D341Med (cell line): Measurements from ENCODE around the gene TMEM203.
"Not testable (repeated sequence)": the region's sequence is repeated elsewhere in the genome, so short reads cannot be mapped to it uniquely, and the experiment has no call there.

Experiments
- DNase-seq: peaks from one replicate; pipeline ENCODE4 v3.0.0; 2012; ENCODE audit warnings: low spot score

Gene TMEM203

DNA sequence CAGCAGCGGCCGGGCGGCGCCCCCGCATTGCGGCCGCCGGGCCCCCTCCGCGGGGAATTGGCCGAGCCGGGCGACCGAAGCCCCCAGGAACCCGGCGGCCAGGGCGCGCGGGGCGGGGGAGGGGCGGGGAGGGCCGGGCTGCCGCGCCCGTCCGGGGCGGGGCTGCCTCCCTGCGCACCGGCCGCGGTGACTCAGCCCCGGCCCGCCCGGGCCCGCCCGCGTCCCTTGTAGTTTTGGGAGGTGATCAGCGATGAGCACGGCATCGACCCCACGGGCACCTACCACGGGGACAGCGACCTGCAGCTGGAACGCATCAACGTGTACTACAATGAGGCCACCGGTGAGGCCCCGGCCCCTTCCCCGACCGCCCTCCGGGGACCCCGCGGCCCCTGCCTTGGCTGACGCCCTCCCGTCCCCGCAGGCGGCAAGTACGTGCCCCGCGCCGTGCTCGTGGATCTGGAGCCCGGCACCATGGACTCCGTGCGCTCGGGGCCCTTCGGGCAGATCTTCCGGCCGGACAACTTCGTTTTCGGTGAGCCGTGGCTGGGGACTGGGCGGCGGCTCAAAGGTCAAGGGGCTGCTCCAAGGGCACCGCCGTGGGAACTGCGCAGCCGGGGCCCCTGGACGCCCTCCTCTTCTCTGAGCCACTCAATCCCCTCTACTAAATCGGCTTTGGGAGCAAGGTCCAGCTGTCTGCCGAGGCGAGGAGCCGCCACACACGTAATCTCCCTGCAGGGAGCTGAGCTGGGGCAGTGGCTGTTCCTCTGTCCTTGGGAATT lies 36.2 kb upstream of the TMEM203 start:
- peak; percentile 72 for DNase-seq

DNA sequence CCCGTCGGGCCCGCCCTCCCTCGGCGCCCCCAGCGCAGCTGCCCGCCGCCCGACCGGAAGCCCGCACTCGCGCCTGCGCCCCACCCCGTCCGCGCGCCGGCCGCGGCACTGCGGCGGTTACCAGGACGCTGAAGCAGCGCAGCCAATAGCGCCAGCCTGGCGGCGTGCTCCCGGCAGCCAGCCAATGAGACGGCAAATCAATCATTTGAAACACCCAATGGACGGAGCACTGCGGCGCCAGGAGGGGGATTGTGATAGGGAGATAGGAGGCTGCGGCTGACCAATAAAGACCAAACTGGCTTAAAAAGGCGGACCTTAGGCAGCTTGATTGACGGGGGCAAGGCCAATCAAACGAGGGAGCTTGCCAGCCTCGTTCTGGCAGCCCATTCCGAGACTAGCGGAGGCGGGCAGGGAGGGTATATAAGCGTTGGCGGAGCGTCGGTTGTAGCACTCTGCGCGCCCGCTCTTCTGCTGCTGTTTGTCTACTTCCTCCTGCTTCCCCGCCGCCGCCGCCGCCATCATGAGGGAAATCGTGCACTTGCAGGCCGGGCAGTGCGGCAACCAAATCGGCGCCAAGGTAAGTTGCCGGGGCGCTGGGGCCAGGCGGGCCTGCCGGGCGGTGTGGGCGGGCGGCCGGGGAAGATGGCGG lies 35.5 kb upstream of the TMEM203 start, which contains the start of gene TUBB4B:
TSS of gene TUBB4B (plus strand) at position 447 of the 649 bp plus-strand sequence. CDS start at position 521, 74 bp downstream.
- peak; percentile 95 for DNase-seq

DNA sequence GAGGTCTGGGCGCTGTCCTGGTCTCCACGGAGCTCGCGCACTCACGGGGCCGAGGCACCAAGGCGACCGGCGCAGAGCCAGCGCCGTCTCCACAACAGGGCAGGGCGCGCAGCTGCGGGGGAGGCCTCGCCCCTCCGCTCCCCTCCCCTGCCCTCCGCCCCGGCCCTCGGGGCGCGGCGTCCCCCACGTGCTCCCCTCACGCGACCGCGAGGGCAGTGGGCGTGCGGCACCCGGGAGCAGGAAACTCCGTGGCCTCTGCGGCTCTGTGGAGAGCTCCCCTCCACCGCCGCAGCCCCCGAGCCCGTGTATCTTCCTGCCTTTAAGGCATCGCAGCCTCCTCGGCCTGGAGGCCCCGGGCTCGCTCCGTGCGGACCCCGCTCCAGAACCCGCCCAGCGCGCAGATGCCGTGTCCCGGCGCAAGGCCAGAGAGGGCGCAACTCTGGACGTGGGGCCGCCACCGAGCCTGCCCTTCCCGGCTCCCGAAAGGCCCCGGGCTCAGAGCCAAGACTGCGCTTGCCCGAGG lies 34.9 kb upstream of the TMEM203 start:
- DNase-seq, result peak; percentile 81

DNA sequence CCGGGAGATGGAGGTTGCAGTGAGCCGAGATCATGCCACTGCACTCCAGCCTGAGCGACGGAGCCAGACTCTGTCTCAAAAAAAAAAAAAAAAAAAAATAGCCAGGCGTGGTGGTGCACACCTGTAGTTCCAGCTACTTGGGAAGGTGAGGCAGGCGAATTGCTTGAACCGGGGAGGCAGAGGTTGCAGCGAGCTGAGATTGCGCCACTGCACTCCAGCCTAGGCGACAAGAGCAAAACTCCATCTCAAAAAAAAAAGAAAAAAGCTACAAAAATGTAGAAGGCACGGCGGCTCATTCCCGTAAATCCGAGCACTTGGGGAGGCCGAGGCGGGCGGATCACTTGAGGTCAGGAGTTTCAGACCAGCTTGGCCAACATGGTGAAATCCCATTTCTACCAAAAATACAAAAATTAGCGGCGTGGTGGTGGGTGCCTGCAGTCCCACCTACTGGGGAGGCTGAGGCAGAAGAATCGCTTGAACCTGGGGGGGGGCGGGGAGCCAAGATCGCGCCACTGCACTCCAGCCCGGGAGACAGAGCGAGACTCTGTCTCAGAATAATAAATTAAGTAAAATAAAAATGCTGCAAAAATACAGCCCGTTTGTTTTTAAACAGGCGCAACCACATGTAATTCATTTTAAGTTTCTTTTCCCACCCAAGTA lies 34.2 kb upstream of the TMEM203 start:
- not testable (repeated sequence) for DNase-seq

DNA sequence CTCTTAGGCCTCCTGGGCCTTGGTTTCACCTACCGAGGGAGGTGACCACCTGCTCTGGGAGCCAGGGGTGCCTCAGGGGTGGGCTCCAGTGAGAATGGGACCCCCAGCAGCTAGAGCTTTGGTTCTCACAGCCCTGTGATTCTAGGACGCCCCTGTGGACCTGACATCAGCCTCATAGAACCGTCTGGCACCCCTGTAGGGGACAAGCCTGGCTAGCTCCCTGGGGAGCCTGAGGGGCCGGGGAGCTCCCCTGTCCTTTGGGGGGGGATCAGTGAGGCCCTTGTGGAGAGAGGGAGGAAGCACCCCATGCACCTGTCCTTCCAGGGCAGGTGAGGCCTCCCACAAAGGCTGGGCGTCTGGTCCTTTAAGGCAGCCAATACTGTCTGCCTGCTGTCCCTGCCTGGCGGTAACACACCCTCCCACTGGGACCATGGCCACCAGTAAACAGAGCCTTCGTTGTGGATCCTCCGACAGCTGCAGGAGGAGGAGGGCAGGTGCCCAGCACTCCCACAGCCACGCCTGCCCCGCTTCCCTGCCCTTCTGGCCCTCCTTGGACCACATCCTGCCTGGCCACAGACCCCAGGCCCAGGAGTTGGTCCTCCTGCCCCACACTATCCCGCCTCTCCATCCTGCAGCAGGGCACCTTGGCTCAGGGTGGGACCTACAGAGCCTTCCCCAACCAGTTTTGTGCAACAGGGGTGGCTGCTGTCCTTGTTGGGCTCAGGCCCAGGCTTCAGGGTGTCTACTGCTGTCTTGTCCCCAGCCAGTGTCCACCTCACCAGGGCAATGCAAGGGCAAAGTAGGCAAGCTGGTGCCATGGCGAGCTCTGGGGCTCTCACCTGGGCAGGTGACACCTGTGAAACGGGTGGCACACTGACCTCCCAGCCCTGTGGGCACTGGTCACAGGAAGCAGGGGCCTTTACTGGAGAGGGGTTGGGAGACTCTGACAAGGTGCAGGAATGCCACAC lies 32.6 kb upstream of the TMEM203 start:
- no peak for DNase-seq

DNA sequence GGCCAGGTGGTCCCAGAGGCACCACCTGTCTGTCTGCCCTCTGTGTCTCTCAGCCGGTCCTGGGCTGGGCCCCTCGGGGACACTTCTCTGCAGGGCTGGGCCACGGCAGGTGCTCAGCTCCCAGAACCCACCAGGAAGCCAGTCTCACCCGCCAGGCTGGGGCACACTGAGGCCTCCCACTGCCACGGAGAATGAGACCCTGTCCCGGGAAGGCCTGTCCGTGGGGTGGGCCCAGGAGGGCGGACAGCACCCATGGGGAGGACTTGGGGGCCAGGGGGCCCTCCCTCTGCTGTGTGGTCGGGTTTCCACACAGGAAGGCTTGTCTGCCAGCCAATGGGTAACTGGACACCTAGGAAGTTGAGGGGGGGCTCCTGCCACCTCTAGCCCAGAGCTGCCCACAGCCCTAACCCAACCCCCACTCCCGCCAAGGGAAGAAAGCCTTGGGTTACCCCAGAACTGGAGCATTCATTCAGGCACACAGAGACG lies 31.5 kb upstream of the TMEM203 start:
- DNase-seq, result no peak

DNA sequence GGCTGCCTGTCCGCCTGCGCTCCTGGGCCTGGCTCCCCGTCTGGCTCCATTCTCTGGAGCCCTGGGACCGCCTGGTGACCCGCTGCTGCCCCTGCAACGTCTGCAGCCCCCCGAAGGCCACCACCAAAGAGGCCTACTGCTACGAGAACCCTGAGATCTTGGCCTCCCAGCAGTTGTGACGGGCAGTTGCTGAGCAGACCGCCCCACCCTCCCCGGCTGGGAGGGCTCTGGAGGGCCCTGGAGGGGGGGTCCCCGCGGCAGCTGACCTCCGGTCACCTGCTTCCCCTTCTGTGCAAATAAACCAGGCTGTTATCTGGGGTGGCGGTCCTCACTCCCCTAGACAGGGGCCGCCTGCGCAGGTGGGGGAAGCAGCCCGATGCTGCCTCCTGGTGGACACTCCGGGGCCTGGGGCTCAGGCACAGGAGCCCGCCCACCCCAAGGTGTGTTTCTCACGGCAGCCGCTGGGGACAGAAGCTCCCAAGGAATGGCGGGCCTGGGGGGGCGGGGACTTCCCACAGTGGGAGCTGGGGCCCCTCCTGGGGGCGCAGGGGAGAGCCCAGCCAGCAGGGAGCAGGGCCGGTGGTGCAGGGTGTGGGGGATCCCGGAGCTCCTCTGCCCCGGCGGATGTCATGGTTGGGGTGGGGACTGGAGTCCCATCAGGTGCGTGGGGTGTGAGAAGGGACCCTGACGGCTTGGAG lies 30.9 kb upstream of the TMEM203 start:
- DNase-seq, result peak; percentile 93

DNA sequence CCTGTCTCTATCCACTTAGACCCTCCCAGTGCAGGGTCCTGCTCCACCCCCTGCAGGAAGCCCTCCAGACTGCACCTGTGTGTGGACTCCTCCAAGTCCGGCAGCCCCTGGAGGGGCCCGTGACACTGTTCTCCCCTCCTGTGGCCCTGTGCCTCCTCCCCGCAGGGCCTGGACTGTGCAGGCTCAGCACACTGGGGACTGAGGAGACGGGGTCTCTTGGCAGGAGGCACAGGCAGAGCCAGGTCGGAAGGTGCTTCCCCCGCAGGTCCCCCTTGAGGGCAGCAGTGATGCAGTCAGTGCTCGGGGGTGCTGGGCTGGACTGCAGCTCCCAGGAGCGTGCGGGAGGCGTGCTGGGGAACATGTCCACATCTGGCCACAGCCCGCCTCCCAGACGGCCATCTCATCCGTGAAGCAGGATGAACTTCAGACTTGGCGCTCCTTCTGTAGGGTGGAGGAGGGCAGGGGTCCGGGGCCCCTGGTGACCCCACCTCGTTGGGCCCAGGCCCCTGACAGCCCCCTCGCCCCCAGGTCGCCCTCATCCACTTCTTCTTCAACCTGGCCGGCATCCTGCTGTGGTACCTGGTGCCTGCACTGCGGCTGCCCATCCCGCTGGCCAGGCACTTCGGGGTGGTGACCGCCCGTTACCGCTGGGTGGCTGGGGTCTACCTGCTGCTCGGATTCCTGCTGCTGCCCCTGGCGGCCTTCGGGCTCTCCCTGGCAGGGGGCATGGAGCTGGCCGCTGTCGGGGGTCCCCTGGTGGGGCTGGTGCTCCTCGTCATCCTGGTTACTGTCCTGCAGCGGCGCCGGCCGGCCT lies 30.2 kb upstream of the TMEM203 start:
- no peak for DNase-seq

DNA sequence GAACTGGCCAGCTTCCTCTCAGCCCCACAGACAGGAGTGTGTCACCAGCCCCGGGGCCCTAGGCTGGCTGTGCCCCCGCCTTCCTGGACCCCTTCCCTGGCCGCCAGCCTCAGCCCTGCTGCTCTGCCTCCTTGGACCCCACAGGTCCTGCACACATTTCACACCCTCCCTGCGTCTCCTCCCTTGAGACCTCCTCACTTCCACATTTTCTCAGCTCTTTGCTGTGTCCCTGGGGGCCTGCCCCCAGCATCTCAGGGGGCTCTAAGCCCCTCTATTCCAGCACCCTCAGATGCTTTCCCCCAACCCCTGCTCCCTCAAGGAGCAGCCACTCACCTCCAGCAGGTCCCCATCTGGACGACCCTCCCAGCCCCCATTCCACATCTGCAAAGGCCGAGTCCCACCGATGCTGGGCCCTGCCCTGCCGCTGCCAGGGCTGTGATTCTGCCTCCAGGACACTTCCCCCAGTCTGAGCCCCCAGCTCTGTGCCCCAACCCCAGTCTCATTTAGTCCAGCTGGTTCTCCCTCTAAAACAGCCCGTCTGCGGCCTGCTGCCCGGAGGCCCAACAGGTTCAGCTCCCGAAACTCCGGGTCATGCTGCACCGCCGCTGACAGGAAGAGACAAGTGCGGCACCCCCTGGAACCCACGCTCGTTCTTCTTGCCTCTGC lies 29.4 kb upstream of the TMEM203 start:
- DNase-seq, result no peak

DNA sequence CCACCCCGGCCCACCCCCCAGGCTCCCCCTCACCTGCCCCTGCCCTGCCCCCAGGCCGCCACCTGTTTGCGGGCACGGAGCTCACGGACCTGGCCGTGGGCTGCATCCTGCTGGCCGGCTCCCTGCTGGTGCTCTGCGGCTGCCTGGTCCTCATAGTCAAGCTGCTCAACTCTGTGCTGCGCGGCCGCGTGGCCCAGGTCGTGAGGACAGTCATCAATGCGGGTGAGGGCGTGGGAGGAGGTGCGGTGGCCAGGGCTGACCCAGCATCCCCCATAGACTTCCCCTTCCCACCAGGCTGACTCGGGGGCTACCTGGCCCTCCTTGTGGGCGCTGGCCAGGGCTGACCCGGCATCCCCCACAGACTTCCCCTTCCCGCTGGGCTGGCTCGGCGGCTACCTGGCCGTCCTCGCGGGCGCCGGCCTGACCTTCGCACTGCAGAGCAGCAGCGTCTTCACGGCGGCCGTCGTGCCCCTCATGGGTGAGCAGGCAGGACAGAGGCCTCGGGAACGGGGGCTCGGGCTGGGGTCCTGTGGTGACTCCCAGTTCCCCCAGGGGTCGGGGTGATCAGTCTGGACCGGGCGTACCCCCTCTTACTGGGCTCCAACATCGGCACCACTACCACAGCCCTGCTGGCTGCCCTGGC lies 28.7 kb upstream of the TMEM203 start:
- no peak for DNase-seq

DNA sequence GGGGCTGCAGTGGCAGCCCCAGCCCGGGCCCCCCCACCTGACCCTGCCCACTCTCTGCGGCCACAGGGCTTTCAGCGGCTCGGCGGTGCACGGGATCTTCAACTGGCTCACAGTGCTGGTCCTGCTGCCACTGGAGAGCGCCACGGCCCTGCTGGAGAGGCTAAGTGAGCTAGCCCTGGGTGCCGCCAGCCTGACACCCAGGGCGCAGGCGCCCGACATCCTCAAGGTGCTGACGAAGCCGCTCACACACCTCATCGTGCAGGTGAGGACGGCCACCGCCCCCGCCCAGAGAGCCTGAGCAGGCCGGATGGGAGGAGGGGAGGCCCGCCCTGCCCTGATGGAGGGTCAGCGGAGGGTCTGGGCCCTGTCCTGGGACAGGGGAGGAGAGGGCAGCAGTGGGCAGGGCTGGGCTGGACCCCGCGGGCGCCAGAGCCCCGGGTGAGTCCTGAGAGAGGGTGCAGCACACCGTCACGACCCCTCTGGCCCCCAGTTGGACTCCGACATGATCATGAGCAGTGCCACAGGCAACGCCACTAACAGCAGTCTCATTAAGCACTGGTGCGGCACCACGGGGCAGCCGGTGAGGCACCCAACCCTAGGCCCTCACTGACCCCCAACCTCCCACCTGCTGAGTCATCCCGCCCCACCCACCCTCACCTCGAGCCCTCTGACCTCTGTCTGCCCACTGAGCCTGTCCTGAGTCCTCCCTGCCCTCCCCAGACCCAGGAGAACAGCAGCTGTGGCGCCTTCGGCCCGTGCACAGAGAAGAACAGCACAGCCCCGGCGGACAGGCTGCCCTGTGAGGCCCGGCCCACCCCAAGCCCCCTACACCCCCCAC lies 27.9 kb upstream of the TMEM203 start:
- DNase-seq, result no peak

DNA sequence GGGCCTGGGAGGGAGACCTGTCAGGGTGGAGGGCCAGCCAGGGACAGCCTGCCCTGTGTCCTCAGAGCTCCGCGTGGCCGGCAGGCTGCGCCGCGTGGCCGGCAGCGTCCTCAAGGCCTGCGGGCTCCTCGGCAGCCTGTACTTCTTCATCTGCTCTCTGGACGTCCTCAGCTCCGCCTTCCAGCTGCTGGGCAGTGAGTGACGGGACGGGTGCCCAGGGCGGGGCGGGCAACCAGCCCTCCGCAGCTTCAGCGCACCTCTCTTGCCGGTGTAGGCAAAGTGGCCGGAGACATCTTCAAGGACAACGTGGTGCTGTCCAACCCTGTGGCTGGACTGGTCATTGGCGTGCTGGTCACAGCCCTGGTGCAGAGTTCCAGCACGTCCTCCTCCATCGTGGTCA lies 27.1 kb upstream of the TMEM203 start:
- DNase-seq, result no peak

DNA sequence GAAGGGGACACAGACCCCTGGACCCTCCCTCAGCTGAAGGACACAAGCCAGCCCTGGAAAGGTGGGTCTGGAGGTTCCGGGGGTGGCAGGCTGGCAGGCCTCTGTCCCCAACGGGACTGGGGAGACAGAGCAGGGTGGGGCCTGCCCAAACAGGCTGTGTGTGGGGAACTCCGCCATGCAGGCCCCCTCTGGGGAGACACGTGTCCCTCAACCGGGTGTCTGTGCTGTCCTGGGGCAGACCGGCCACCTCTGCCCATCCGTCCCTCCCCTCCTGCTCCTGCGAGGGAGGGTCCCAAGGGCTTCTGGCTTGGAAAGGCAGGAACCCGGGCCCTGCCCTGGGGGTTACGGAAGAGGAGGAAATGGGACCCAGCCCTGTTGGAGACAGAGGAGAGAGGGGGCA lies 26.7 kb upstream of the TMEM203 start:
- DNase-seq, result no peak

DNA sequence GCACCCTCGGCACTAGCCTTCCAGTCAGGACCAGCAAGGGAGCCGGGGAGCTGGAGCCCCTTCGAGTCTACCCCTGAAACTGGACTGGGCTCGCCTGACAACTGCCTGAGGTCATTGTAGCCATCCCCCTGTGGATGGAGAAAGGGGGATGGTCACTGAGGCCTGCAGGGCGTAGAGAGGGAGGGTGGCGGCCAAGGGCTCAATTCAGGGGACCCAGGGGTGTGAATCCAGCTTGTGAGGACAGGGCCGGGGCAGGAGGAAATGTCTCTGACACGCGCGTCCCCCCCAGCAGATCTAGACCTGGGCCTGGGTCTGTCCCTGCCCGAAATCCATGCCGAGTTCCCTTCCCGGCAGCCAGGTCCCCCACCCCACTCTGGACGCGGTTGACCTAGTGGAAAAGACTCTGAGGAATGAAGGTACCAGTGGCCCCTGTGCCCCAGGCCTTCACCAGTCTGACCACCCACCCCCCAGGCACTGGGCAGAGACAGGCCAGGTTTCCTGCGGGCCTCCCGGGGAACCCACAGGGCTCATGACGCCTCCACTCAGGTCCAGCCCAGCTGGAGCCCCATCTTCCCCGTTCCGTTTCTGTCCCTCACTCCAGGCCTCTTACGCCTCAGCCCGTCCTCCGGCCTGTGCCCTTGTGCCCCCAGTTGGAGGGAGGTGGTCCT lies 26.1 kb upstream of the TMEM203 start:
- no peak for DNase-seq

DNA sequence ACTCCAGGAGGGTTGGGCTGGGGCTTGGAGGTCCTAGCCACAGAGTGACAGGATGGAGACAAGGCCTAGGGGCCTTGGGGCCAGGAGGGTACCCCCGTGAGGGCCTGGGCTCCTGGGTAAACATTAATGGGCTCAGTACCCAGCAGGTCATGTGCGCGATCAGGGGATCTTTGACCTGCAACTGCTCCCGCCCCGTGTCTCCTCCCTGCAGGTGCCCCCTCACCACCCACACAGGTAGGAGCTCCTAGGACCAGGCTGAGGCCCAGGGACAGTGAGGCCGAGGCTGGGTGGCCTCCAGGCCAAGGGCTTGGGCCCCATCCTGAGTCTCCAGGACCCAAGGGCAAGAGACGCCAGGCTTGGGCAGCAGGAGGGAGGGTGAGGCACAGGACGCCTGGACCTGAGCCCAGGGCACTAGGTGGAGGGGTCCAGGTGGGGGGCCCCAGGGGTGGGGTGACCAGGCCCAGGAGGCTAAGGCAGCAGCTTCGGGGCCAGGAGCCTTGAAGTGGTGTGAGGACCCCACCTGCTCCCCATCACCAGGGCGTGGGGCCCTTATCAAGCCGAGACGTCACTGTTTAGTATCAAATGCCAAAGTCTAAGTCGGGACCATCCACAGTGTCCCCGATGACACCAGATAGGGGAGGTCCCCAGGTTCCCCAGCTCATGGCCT lies 25.4 kb upstream of the TMEM203 start, which contains the start of gene SLC34A3:
TSS of gene SLC34A3 (plus strand) at position 197 of the 667 bp plus-strand sequence. CDS start 802 bp downstream, outside the sequence.
- DNase-seq, result no peak

DNA sequence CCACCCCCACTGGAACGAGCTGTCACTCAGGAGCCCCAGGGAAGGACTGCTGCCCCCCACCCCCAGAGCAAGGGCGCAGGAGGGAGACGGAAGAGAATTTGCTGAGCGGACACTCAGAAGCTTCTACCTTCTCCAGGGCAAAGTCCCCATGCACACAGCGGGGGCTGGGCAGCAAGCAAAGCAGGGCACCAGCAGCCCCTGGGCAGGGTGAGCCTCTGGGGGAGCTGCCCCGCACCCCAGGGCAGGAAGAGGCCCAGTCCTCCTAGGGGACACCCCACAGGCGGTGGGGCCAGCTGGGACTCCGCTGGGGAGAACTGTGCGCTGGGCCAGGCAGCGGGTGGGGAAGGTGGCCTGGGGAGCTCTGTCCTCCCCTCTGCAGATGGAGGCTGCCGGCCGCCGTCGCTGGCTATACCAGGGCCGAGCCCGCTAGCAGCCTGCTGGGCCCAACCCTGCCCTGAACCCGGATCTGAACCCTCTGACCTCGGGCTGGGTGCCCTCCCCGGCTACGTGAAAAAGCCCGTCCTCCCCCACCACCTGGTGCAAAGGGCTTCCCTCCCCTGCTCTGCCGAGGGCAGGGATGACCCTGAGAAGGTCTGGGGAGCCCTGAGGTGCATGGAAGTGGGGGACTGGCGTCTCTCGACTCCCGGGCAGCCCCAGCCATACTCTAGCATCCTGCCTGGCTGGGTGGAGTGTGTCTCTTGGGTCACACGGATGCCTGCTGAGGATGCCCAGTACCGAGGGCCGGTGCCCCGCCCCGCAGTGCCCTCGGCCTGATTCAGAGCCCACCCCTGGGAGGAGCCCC lies 24.7 kb upstream of the TMEM203 start:
- DNase-seq, result no peak
